Activated T-helper 1 cell treated with anti-CD3 and anti-CD28 coated beads, Interleukin-2, amount 50 U/mL, for 16 hours (primary cell): ENCODE data around the gene CFTR.
"Not testable (repeated sequence)": the region's sequence is repeated elsewhere in the genome, so short reads cannot be mapped to it uniquely, and the experiment has no call there.

ENCODE experiments used
- DNase-seq, 2 donors: peaks; one replicate each; pipeline ENCODE4 v3.0.0-alpha.2; 2020; ENCODE audit warnings: low read depth in 1 of 2, low spot score in 1 of 2

The CFTR gene

DNA sequence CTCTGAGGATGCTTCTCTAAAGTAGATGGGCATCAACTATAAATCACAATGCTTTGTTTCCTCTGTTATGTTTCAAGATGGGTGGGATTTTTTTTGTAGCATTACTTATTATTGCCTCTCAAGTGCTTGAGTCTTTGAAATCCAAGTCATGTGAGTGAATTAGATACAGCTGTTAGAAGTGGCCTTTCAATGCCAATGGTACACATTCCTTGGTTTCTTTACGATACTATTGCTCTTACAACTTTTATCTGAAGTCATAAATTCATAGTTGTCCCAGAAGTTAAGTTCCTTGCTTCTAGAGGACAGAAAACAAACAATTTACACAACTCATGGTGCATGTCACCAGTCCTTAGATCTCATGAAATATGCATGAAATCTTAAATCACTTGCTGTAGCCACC, 15.5 kb downstream of the CFTR start:
- DNase-seq: no peak

DNA sequence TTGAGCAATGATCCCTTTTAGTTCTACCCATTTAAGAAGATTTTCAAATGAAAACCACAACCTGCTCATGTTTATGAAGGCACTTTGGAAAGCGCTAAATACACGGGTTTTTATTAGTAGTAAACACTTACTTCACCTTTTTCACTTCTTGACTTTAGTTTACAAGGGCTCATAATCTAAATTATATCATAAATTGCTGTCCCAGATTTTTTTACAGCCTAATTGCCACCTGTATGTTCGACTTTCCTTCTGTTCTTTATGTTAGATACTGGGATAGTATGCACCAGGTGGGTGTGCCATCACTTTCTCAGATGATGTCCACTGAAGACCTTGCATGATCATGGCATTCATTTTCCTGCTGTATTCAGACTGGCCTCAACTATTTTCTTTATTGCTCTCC, 22.5 kb downstream of the CFTR start:
- DNase-seq: no peak

DNA sequence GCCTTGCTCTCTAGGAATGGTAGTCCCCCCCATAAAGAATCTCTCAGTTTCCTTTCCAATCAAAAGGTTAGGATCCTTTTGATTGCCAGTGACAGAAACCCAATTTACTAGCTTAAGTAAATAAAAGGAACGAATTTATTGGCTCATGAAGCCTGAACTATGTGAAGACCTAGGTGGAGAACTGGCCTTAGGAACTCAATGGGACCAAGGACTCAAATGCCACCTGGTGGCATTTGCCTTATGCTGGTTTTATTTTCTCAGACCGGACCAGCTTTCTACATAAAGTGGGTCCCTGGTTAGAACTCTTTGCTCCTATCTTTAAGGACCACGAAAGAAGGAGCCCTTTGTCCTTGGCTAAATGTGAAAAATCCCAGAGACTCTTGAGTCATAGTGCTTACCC, 25.4 kb downstream of the CFTR start:
- no peak for DNase-seq

DNA sequence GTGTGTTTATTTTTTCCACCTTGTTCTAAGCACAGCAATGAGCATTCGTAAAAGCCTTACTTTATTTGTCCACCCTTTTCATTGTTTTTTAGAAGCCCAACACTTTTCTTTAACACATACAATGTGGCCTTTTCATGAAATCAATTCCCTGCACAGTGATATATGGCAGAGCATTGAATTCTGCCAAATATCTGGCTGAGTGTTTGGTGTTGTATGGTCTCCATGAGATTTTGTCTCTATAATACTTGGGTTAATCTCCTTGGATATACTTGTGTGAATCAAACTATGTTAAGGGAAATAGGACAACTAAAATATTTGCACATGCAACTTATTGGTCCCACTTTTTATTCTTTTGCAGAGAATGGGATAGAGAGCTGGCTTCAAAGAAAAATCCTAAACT, 28.9 kb downstream of the CFTR start:
- DNase-seq: no peak

DNA sequence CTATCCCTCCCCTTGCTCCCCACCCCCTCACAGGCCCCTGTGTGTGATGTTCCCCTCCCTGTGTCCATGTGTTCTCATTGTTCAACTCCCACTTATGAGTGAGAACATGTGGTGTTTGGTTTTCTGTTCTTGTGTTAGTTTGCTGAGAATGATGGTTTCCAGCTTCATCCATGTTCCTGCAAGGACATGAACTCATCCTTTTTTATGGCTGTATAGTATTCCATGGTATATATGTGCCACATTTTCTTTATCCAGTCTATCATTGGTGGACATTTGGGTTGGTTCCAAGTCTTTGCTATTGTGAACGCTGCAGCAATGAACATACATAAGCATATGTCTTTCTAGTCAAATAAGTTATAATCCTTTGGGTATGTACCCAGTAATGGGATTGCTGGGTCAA, 37.4 kb downstream of the CFTR start:
- not testable (repeated sequence) for DNase-seq

DNA sequence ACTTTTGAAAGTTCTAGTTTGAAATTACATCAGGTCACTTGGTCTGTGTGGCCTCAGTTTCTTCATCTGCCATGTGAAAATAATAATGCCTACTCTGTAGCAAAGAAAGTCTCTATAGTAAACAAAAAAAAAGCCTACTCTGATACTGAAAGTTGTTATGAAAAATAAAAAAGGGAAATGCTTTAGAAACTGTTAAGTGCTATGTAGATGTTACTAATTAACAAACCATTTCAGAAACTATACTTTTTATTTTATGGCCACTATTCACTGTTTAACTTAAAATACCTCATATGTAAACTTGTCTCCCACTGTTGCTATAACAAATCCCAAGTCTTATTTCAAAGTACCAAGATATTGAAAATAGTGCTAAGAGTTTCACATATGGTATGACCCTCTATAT, 50.6 kb downstream of the CFTR start:
- no peak for DNase-seq

DNA sequence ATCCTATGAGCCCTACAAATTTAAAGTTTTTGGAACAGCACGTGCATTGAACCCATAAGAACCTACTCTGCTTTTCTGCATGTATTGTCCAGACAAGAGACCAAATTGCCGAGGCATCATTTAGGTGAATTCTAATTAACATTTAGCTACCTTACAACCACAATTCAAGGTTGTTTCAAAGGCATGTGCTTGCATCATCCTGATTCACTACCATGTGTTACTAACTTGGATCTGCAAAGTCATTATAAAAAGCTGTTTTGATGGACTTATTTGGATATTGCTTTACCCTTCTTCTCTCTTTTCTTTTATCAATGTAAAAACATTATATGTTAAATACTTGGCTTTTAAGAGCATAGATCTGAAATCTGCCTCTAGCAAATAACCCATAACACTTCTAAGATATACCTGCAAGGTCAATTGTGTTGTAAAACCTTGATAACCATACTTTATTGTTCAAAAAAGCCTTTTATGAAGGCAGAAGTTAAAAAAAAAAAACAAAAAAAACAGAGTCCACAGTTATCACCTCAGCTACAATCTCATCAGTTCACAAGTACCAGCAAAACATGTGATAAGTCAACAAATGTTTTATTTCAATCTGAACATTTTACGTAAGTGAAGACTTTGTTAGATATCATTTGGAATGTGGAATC, 51.9 kb downstream of the CFTR start:
- no peak for DNase-seq

DNA sequence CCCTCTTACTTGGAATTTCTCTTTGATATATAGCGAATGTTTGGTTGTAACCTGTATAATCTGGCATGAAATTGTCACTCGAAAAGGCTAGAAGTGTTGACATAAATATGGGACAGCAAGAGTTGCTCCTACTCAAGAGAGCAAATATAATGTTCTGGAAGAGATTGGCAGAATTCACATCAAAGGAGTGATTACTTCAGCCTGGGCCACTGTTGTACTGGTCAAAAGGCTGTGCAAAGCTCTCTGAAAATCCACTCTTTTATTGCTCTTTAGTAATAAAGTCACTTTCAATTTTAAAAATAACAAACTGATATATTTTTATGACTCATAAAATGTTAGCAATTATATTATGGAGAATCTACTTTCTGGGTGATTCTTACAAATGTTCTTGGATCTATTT, 58.2 kb downstream of the CFTR start:
- no peak for DNase-seq

DNA sequence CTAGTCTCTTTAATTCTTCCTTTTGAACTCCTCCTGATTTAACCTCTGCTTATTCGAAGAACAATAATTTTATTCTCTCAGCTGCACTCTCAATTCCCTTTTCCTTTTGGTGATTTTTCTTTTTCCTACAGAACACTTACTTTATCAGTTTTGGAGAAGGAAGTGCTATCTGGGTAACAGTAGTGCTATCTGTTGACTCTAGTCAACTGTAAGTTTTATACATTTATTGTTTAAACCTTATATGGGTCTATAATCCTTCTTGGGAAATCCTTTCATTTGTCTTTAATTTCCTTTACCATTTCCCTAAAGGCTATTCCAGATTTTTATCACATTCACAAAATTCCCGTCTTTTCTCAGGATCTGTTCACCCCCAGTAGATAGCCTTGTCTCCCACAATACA, 64.2 kb downstream of the CFTR start:
- DNase-seq: no peak

DNA sequence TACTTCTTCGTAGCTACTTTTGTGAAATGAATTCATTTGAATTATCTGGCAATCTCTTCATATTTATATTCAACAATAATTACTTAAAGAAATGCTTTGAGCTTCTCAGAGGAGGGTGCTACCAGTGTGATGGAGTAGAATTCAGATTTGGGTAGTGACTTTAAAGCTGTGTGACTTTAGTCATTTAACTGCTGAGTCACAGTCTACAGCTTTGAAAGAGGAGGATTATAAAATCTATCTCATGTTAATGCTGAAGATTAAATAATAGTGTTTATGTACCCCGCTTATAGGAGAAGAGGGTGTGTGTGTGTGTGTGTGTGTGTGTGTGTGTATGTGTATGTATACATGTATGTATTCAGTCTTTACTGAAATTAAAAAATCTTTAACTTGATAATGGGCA, 68.2 kb downstream of the CFTR start:
- DNase-seq: no peak

DNA sequence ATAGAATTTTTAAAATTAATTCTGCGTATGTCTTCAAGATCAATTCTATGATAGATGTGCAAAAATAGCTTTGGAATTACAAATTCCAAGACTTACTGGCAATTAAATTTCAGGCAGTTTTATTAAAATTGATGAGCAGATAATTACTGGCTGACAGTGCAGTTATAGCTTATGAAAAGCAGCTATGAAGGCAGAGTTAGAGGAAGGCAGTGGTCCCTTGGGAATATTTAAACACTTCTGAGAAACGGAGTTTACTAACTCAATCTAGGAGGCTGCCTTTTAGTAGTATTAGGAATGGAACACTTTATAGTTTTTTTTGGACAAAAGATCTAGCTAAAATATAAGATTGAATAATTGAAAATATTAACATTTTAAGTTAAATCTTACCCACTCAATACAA, 70.8 kb downstream of the CFTR start:
- DNase-seq: no peak

DNA sequence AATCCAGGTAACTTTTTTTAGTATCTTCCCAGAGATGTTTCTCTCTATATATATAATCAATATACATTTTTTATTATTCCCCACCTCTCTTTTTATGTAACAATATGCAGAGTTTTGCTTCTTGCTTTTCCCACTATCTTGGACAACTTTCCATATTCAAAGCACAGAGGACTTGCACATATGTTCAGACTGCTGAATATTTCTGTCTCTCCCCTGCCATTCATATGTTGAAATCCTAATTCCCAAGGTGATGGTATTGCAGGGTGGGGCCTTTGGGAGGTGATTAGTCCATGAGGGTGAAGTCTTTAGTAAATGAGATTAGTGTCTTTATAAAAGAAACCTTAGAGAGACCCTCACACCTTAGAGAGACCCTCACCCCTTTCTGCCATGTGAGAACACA, 72.8 kb downstream of the CFTR start:
- DNase-seq: no peak

DNA sequence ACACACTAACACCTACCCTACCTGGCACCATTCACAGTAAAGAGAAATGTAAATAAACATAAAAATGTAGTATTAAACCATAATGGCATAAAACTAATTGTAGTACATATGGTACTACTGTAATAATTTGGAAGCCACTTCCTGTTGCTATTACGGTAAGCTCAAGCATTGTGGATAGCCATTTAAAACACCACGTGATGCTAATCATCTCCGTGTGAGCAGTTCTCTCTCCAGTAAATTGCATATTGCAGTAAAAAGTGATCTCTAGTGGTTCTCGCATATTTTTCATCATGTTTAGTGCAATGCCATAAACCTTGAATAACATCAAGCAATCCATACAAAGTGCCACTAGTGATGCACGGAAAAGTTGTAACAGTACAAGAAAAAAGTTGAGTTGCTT, 75.4 kb downstream of the CFTR start:
- no peak for DNase-seq

DNA sequence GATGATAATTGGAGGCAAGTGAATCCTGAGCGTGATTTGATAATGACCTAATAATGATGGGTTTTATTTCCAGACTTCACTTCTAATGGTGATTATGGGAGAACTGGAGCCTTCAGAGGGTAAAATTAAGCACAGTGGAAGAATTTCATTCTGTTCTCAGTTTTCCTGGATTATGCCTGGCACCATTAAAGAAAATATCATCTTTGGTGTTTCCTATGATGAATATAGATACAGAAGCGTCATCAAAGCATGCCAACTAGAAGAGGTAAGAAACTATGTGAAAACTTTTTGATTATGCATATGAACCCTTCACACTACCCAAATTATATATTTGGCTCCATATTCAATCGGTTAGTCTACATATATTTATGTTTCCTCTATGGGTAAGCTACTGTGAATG, 79.6 kb downstream of the CFTR start:
- no peak for DNase-seq

DNA sequence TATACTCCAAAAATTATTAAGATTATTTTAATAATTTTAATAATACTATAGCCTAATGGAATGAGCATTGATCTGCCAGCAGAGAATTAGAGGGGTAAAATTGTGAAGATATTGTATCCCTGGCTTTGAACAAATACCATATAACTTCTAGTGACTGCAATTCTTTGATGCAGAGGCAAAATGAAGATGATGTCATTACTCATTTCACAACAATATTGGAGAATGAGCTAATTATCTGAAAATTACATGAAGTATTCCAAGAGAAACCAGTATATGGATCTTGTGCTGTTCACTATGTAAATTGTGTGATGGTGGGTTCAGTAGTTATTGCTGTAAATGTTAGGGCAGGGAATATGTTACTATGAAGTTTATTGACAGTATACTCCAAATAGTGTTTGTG, 80.2 kb downstream of the CFTR start:
- DNase-seq: no peak

DNA sequence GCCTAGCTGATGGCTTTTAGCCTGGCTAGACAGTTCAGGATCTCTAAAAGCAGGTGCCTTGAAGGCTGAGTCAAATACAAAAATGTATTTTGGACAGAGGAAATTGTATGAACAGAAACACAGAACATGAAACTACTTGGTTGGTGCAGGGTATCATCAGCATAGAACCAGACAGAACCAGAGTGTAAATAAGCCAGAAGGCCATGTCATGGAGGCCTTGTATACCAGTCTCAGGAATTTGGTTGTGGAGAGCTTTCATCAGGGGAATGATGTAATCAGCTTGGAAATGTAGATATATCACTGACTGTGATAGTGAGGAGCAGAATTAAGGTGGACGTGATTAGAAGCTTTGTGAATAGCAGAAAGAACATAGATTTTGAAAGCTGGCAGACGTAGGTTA, 82.9 kb downstream of the CFTR start:
- no peak for DNase-seq

DNA sequence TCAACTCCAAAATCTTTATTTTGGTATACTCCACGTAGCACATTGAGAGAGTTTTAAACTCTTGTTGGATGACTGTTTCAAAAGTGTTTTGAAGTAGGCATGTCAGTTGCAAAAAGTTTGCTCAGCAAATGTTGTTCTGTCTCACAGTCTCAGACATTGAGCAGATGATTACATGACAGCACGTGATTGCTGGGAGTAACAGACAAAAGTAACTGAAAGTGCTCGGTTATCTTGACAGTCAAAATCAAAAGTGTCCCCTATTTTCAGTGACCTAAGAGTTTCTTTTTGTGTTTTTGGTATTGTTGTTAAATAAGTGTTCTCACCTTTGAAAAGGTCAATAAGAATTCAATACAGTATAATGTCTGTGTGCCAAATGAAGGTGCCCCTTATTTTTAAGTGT, 84.3 kb downstream of the CFTR start:
- no peak for DNase-seq

DNA sequence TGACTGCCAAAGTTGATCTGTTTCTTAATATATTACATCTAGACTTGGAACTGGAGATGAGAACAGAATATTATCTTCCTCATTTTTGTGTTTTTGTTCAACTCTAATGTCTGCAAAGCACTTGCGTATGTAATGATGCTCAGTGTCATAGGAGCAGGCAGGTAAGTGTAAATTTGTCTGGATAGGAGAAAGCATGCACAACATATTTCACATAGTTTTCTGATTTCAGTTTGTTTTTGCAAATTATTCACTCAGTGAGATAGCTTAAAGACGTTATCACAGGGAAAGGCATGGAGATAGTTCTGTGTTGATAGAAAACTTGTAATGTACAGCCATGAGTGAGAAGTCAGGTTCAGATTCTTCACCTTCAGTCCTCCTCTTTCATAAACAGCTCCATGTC, 84.8 kb downstream of the CFTR start:
- no peak for DNase-seq

DNA sequence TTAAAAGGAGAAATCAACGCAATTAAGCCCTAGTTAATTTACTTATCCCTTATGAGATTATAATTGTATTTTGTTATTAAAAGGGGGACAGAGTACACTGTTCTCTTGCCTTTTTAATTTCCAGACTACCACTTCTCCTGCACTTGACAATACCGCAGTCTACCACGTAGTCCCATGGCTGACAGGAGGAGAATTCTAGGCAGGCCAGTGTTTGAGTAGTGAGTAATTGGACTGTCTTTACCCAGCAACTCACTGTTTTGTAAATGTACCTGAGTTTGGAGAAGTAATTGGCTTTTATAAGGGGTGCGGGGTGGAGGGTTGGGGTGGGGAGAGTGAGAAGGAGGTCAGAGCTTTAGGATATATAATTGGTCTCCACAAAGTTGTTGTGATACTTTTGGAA, 85.4 kb downstream of the CFTR start:
- DNase-seq: no peak

DNA sequence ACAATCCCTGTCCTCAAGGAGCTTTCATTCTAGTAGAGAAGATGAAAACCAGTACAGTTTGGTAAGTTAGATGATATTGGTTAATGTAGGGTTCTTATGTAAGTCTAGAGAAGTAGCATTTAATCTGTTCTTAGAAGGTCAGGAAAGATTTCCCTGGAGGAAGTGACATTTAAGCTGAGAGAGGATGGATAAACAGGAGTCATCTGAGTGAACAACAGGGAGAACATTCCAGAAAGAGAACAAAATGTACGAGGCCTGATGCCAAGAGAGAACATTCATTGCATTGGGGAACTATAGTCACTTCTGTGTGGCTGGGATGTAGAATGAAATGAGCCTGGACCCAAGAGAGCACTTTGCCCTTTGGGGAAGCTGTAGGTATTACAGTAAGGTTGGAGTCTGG, 88.0 kb downstream of the CFTR start:
- no peak for DNase-seq

DNA sequence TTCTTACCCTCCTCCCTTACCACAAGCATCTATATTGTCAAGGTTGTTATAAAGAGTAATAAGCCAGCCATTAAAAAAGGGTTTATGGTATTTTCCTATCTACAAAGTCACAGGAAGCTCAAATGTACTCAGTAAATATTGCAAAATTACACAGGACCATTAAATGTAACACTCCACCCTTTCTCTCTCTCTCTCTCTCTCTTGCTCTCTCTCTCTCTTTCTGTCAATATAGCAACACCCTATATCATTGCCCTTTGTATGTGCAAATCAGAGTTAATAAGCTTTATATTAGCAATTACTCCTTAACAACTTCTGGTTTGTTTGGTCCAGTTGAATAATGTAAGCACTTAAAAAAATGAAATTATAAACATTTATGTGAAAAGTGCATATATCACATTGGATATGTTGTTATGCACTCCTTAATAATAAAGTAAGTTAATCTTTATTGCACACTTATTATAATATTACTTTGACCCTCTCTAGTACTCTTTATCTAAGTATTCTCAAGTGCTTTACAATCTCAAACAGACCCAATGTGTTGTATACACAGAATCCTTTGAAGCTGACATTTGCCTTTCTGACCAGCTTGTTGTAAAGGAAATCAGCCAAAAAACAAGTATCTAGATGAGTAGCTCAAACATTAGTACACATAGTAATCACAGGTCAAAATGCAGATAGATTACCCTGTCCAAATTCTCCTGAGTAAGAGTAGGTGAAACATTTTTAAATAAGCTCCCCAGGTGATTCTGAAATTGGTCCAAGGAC, 93.2 kb downstream of the CFTR start:
- no peak for DNase-seq

DNA sequence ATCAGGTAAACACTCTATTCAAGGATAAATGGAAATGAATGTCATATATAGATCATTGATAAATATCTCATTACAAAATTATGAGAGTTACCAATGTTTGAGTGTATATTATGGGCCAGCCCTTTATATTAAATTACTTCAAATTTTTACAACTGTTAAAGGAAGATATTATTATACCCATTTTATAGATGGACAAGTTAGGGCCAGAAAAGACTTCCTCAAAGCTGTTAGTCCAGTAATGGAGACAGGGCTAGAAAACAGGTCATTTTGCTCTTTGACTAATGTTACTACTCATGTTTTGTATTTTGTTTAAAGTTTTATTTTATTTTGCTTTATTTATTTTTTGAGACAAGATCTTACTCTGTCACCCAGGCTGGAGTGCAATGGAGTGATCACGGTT, 101.6 kb downstream of the CFTR start:
- DNase-seq: no peak

DNA sequence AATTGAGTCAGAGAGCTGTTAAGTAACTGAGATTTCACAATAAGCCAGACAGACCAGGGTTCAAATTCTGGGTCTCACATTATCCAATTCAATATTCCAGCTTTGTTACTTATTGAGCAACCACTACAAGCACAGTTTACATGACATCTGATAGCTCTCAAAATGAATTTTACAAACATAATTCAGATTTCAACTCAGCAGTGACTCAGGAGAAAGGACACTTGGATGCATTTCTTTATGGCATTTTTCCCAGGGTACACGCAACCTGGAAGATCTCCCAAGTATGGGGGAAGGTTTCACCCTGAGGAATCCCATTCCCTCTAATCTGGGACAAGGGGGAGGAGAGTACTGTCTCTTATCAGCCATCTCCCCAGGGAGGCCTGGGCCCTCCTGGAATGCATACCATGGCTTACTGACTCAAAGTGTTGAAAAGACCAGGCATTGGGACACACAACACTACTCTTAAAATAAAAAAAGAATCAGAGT, 102.4 kb downstream of the CFTR start:
- DNase-seq: no peak
